Stimulated activated CD8-positive, alpha-beta memory T cell treated with anti-CD3 and anti-CD28 coated beads, Interleukin-12 subunit alpha, Interleukin-12 subunit beta, amount 100 ng/mL, for 1 hour (primary cell): ENCODE results near the gene MYOCOS.

Source experiments
- DNase-seq: peaks from one replicate; pipeline ENCODE4 v3.0.0-alpha.2; 2020; ENCODE audit warnings: low read depth

The MYOCOS gene

DNA sequence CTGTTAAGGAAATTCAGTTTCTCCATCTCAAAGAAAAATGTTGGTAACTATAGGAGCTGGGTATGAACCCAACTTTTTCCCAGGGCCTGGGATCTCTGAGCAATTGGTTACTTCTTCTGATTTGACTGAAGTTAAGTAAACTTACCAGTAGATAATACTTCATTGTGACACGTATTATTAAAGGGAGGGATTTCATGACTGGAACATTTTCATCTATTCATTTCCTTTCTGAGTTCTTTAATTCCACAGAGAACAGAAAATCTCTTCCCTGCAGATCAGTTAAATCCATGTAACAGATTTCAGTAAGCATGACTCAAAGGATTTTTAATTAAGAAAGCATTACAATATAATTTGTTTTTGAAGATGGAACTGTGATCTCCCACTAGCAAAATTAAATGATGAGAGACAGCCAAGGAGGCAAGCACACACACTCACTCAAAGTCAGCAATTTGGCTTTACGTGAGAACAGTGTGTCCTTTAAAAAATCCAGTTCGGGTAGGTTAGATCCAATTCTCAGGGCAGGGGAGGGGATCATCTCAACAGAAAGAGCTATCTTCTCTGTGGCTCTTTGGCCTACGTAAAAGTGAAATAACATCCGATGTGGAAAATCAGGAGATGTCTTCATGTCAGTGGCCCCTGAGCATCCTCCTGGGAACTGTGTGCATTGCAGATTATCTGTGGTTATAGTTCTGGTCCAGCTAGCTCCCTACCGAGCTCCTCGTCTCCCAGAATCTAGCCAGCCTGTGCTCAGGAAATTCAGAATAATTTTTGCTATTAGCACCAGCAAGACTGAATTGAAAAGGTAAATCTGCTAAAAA lies 41.2 kb downstream of the MYOCOS start:
- no peak for DNase-seq

DNA sequence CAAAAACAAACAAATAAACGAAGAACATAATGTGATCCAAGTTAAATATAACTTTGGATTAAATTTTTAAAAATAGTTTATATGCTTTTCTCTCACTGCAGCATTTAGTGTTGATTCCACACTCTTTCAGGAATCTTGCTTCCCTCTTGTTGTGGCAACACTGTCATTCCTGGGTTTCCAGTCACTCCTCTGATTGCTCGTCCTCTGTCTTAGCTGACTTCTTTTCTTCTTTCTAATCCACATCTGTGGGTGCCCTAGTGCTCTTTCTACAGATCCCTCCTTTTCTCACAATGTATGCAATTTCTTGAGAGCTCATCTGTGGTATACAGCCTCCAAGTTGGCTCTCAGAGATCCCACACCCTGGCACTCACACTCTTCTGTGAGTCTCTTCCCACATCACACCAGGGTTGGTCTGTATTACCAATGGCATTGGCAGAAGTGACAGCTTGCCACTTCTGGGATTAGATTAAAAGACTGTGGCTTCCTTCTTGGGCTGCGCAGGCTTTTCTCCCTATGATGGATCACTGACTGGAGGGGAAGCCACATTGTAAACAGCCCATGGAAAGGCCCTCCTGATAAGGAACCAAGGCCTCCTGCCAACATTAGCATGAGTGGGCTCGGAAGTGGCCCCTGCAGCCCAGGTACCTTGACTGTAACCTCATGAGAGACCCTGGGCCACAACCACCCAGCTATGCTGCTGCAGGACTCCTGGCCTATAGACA lies 42.0 kb downstream of the MYOCOS start:
- DNase-seq = no peak

DNA sequence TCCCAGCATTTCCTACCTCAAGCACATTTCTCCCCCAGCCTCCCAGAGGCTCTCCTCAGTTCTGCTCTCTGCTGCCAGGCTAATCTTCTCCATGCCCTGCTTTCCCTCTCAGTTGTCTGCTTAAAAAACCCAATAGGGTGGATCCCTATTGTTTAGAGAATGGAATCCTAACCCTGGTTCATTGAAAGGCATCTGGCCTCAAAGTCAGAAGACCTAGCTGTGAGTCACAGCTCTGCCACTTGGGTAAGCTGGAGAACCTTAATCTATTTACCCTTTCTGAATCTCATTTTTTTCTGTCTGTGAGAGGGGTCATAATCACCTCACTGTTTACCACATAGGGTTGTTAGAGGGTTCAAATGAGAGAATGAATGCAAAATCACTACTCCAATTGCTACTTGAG lies 42.9 kb downstream of the MYOCOS start:
- DNase-seq = no peak

DNA sequence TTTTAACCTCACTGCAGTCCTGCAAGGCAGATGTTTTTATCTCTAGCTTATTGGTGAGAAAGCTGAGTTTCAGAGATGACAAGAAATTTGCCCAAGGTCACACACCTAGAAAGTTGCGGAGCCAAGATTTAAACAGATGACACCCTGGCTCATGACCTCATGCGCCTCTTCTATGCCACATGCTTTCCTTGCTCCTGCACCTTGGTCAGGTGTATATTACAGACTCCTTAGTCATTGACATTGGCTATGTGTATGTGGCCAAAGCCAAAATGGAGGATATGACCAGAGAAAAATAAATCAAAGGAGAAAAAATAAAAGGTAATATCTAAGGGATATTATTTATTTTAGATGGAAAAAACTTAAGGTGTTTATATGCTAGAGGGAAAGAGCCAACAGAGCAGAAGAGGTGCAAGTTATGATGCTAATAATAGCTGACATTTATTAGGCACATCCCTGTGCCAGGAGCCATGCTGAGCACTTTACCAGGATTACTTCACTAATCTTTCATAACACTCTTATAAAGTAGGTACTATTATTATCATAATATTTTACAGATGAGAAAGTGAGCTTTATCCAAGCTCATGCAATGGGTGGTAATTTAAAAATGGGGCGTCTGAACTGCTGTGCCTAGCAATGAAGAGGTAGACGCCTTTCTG lies 44.2 kb downstream of the MYOCOS start:
- DNase-seq = no peak

DNA sequence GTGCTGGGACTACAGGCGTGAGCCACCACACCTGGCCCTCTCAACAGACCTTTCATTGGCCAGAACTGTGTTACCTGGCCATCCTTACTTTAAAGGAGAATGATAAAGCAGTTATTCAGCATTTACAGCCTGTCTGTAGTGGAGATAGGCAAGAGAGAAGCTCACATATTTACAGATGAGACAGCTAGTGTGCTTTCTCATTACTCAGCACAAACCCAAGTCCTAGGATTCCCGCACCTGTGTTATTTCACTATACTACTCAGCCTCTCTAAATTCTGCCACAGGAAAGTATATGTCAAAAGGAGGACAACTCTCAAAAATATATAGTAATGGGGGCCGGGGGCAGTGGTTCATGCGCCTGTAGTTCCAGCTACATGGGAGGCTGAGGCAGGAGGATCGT lies 46.3 kb downstream of the MYOCOS start:
- no peak for DNase-seq

DNA sequence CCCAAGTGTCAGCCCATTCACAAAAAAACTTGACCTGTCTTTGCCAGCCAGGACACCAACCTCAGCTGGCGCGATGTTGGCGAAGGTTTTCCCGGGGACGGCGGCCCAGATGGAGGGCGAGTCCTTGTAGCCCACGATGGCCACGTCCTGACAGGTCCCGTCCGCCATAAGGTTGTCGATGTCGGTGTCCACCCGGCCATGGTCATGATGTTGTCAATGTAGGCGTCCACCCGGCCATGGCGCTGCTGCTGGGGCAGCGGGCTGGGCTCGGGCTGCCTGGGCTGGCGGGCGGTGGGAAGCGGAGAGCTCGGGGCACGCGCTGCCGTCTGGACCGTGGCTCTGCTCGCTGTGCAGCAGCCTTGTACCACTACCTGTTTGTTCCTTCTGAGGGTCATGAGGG lies 48.7 kb downstream of the MYOCOS start:
- DNase-seq = no peak

DNA sequence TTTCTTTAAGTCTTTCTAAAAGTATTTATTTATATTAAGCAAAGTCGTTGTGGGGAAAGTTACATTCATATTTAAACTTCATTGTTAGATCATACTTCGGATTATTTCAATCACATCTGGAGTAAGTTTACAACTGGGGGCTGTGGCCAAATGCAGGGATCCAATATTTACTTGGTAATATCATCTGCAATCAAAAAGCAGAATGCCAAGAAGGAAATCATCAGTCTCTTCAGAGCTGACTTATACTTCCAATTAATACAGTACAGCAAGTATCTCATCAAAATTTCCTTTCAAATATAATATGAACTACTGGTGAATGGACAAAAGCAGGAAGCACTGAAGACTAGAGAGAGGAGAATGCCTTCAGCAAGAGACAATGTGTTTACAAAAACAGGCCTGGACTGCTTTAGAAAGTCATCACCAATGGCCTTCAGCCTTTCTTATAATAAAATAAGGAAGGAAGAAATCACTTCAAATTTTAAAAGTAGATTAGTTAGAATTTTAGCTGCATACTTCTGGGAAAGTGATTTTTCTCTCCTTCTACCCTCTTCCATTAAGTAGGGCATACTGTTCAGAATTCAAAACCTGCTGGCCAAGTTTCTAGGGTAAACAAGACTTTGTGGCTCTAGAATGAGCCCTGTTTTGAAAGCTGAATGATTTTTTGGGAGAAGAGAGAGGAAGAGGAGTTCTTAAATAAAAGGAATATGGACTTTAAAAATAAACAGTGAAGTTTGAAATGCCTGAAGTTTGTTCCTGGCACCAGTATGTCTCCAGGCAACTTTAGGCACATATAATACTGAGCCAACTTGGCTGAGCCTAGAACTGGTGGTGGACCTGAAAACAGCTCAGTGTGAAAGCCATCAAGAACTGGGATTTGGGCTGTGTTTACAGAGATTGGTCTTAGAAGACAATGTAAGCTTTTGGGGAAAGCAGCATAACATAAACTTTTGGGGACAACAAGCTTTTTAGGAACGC lies 52.7 kb downstream of the MYOCOS start:
- no peak for DNase-seq
